GM15510 (cell line): ENCODE results near the gene CREB5.

Experiments used
- POLR2A ChIP-seq: IDR thresholded peaks from 3 replicates; pipeline ENCODE4 v1.6.1; 2011; ENCODE audit warnings: borderline replicate concordance; ENCODE audit not compliant: insufficient read length; ENCODE audit errors: extremely low read depth

CREB5 gene

DNA sequence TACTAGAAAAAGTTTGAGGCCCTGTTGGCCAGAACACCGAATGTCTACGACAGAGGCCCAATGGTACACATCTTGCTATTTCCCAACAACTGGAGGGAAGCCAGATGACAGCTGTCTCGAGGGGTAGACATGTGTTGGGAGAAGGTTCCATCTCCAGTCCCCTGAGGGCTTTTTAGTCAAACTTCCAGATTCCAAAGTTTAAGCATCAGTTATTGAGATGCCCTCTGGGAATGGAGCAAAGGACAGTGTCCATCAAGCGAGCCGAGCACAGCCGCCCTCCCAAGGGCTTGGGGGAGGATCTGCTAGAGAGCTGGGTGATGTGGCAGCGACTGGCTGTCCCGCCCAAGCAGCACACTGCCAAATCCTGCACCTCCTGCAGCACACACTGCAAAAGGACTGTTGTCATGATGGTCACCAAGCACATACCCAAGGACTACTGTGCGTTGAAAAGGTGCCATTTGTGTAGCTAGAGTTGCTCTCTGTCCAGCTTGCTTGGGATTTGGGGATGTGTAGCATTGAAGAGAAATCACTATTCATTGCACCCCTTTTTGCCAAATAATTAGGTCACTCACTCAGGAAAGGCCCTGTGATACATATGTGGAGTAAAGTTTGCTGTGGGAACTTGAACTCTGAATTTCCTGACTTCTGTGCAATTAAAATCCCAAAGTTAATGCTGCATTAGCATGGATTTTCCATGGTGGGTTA, 381.2 kb downstream of the CREB5 start:
- TF ChIP-seq POLR2A = no peak

DNA sequence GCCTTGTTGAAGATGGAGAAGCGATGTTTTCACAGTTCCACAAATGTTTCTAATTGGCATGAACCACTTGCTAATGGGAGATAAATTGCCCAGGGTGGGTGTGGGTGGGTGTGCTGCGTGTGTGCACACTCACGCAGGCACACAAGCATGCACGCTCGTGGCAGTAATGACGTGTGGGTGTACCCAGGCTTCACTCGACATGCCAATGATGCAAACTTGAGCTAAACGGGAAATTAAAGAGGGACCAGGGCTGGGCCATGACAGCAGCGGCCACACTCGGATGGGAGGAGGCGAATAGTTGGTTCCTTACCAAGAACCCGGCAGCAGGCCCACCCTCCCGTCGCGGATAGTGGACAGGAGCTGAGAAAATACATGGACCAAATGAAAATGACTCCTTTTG, 386.0 kb downstream of the CREB5 start:
- no peak for TF ChIP-seq POLR2A

DNA sequence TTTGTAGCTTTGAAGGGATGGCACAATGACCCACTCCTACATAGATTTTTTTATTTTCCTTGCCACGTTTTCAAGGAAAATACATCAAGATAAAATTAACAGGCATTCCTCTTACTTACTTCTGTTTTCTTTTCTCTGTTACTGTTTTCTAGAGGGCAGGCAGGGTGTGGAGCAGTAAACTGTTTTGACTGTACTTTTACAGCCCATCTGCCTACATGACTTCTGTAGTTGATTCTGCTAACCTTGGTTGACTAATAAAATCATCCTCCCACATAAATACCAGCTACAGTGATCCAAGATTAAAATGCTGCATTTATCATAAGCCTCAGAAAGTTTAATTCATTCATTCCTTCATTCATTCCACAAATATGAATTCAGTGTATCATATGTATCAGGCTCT, 387.3 kb downstream of the CREB5 start:
- TF ChIP-seq POLR2A = no peak

DNA sequence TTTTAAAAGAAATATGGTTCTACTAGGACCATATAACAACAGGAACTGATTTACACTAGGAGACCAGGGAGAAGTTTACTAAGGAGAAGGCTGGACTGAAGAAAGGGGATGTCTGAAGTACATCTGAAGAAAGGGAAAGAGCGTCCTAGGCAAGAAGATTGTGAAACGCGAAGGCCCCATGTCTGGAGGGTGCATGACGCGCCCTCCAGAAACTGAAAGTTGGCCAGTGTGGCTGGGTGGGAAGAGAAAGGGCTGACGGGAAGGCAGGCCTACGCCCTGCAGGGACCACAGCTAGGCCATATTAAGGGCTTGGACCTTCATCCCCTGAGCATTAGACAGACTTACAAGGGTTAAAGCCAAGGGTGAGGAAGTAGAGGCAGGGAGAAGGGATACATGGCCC, 387.8 kb downstream of the CREB5 start:
- no peak for TF ChIP-seq POLR2A

DNA sequence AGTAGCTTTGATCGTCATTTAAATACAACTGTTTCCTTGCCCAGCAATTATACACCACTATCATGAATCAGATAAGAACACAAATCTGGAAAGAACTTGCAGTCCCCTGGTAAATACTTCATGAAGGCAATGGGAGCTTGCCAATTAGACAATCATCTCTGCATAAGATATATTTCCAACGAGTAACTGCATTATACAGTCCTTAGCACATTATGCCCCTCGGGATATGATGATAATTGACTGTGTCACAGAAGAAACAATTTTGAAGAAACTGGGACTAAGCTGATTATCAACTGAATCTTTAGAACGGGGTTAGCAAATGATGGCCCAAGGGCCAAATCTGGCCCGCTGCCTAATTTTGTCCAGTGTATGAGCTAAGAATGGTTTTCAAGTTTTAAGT, 390.1 kb downstream of the CREB5 start:
- TF ChIP-seq POLR2A = no peak

DNA sequence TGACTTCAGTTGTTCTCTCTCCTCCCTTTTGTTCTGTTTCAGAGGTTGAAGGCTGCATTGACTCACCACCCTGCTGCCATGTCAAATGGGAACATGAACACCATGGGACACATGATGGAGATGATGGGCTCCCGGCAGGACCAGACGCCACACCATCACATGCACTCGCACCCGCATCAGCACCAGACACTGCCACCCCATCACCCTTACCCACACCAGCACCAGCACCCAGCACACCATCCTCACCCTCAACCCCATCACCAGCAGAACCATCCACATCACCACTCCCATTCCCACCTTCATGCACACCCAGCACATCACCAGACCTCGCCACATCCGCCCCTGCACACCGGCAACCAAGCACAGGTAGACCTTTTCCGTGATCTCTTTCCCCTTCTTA, 391.8 kb downstream of the CREB5 start:
- no peak for TF ChIP-seq POLR2A

DNA sequence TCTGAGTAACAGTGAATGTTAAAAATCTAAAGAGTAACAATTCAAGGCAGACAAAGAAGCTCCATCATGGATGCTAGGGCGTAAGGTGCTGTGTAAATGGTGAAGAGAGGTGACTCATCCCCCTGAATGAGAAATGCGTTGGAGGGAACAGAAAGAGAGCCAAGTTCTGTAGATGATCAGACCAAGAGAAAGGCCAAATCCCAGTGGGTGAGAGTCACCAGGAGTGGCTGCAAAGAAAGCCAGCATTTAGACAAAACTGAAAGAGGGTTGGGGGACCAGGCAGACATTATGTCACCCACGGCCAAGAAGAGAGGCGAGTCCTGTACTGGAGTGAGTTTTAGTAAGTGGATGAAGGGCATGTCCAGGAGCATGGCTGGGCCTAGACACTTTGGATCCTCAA, 392.7 kb downstream of the CREB5 start:
- no peak for TF ChIP-seq POLR2A

DNA sequence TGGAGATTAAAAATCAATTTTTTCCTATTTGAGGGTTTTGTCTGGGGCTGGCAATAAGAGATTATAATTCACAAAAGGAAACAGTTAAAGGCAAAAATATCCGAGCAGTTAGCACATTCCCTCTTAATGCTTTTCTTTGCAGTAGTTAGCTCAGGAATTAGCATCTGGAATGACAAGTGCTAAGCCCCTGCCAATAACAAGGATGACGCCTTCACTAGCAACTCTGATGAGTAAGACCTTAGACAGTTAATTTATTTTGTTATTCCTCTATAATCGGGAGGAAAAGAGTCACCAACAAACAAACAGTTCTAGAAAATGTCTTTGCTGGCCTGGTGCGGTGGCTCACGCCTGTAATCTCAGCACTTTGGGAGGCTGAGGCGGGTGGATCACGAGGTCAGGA, 394.5 kb downstream of the CREB5 start:
- no peak for TF ChIP-seq POLR2A

DNA sequence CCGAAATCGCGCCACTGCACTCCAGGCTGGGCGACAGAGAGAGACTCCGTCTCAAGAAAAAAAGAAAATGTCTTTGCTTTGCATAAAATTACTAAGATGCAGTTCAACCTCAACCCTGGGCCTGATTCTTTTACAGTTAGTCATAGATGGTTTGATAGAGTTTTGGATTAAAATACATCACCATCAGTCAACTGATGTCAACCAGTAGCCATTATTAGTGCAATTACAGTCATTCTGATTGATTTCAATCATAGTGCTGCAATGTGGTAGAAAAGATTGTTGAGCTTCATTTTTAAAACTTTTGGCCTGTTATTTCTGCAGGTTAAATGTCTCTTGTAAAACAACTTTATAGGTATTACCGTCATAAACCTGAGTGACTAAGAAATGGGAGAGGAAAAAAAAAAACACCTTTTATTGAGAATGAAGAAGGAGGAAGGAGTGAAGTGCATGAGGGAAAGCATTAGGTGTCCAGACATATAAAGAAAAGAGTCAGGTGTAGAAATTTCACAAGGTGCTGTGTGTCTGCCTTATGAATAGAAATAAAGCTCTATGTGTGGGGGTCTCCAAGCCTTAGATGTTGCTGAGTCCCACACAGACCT, 395.2 kb downstream of the CREB5 start:
- no peak for TF ChIP-seq POLR2A

DNA sequence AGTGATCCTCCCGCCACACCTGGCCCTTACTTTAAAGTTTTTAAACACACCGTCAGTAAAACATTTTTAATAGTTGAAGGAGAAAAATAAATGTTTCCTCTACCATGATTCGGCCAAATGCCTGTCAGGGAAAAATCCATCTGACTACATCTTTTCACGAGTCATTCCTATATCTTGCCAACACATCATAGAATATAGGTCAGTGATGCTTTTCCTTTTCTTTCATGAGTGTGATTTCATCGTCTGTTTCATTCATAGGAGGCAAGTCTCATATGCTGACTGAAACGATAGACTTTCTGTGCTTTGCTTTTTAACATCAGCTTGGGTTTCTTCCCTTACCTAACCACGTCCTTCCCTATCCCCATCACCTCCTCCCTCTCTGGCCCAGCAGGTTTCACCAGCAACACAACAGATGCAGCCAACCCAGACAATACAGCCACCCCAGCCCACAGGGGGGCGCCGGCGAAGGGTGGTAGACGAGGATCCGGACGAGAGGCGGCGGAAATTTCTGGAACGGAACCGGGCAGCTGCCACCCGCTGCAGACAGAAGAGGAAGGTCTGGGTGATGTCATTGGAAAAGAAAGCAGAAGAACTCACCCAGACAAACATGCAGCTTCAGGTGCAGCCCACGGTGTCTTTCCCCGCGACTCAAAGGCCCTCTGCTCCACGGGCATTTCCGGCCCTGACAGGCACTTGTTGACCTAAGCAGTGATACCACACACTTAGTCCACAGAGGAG, 396.6 kb downstream of the CREB5 start:
- TF ChIP-seq POLR2A = no peak

DNA sequence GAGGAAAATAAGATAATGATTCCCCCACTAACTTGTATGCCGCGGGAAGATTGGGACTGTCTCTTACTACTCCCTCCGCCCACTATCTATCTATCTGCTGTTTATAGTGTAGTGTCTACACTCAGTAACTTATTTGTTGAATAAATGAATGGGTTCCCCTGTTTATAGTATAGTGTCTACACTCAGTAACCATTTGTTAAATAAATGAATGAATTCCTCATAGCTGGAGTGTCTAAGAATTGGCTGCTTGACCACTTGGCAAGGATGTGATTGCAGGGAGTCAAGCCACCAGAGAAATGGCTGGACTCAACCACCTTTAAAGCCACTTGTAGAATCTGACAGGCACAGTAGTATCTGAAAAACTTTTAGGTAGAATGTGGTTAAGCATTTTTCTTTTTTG, 398.7 kb downstream of the CREB5 start:
- TF ChIP-seq POLR2A = no peak

DNA sequence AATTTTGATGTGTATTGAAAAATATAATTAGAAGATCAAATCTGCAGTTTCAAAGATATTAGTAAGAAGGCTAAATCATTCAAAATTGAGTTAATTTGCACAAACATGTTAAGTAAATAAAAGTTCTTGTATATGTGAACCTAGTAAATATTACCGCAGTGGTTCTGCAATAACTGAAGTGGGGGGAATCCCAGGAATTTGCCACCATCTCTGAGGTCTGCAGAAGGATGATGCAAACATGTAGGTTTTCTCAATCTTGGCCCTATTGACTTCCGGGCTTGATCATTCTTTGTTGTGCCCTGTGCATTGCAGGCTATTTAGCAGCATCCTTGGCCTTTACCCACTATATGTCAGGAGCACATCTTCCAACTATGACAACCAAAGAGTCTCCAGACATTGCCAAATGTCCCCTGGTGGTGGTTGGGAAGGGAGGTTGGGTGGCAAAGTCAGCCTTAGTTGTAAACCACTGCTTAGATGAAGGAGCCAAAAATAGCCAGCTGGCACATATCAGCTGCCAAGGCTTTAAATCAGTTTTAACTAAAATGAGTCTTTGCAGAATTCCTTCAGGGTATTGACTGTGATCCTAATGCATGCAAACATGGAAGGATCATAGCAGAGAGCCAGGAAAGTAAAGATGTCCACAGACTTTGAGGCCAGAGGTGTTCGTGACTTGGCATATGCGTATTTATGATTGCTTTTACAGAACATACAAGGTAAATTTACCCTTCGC, 399.5 kb downstream of the CREB5 start:
- no peak for TF ChIP-seq POLR2A

DNA sequence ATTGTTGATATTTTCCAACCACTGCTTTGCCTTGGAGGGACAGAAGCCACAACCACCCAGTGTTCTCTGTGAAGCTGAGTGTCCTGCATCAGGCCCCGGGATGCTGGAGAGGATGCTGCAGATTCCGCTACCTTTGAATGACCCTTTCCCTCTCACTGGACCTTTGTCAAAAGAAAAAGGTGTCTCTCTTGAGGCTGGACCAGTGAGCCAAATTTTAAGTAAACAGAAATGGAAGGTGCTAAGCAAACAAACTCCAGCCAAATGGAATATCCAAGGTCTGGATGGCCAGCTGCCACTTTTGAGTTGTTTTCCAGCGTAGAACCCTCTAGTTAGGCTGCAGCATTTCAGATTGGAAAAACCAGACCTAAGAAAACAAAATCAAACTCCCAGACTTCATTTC, 400.3 kb downstream of the CREB5 start:
- TF ChIP-seq POLR2A = no peak

DNA sequence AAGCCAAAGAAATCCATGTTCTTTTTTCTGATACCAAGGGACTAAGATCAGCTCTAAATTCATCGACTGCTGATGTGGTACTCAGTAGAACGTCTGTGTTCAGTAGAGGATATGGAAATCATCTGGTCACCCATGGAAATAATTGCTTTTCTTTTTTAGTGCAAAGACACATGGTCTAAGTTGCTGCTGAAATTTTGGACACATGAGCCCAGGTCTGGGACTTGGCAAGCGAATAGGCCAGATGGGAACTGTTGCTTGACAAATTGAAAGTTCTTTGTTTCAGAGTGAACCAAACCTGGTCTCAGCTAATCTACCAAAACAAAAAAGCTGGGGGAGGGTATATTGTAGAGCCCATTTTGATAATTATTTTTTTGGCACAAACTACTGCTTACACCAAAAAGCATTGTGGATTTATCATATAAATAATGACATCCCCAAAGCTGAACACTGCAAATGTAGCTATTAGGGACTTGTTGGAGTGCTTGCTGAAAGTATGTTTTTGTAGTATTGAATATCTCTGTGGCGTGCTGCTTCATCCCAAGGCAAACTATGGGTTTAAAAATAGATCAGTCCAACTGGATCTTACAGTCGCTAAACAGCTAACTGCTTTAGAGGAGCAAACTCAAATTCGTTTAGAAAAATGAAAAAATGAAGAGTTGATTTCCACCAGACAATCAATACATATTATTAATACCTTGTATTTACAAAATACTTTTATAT, 401.1 kb downstream of the CREB5 start:
- TF ChIP-seq POLR2A = no peak
